Testis (tissue), 2 donors: Measurements from ENCODE around the gene KCNAB1.

Source experiments
- CTCF ChIP-seq, 3 experiments: fragments of 450-650 bp in 2 of 3; fragments of 200-600 bp in 1 of 3; sonication (generic) in 1 of 3; IDR thresholded peaks; one replicate each; pipeline ENCODE4 v1.5.1; 2016 to 2019; ENCODE audit warnings: antibody characterized with exemption in 3 of 3, mild to moderate bottlenecking in 2 of 3, moderate library complexity in 1 of 3
- POLR2A ChIP-seq: fragments of 450-650 bp; IDR thresholded peaks from one replicate; pipeline ENCODE4 v1.6.1; 2017; ENCODE audit warnings: antibody characterized with exemption, mild to moderate bottlenecking, moderate library complexity

- TF ChIP-seq CTCF (IDR thresholded peaks at IDR 0.05) (no peak), POLR2A (no peak)
Observed at GRCh38 chr3:156413293-156413892, 293.0 kb downstream of the KCNAB1 start.
